ENCODE measurements around the gene NOLC1. TPM values are rescaled to one million over a fixed set of nuclear protein-coding genes. Genes with fewer than 3 reads are reported as not detected.

The NOLC1 gene
- total RNA-seq, 2 donors from 2014 or later = 101 to 147 TPM

DNA sequence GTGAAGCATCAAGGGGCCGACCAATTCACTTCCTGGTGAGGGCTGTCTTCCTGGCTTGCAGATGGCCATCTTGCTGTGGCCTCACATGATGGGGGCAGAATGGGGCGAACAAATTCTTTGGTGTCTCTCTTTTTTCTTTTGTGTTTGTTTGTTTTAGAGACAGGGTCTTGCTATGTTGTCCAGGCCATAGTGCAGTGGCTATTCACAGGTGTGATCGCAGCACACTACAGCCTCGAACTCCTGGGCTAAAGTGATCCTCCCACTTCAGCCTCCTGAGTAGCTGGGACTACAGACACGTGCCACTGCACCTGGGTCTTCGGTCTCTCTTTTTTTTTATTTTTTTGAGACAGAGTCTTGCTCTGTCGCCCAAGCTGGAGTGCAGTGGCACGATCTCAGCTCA, 20.1 kb downstream of the NOLC1 start:
- H3K36me3 Mint-ChIP-seq = no peaks in the 10 kb centered on the region
- H3K9me3 Mint-ChIP-seq = no peaks in the 10 kb centered on the region
- DNase-seq (ENCODE audit: low spot score in 2 of 2) = no peak

GRCh38 chr10:102175415-102175814, 23.2 kb downstream of the NOLC1 start:
- DNase-seq (ENCODE audit: low spot score in 2 of 2) (no peak), ATAC-seq (no peak)
- no peak overlapping the region for H3K27ac Mint-ChIP-seq
- H3K9me3 Mint-ChIP-seq = no peaks in the 10 kb centered on the region
- H3K36me3 Mint-ChIP-seq = no peaks in the 10 kb centered on the region

More for the DNA sequence above, 20.1 kb downstream of the NOLC1 start:
- no peak for ATAC-seq
- no peak overlapping the region for H3K27ac Mint-ChIP-seq

GRCh38 chr10:102184606-102185005, 32.4 kb downstream of the NOLC1 start:
- Mint-ChIP-seq H3K9me3 (peaks cover 0 to 17% of the 10 kb centered on the region in 2 donors), H3K36me3 (peaks cover 0 to 12% of the 10 kb centered on the region in 2 donors), H3K27ac (no peak overlapping the region)
- ATAC-seq (no peak), DNase-seq (ENCODE audit: low spot score in 2 of 2) (no peak)

DNA sequence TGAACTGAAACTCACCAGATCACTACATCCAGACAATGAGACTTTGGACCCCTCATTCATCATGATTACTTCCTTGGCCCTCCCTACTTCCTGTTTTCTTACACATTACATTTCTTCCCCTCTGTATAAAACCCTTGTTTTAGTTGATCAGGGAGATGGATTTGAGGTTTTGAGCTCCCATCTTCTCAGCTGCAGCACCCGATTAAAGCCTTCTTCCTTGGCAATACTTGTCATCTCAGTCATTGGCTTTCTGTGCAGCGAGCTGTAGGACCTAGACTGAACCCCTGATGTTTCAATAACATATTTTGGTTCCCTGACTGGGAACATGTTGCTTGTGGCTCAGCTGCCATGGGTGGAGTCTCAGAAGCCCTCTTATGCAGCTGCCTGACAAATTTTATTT, 33.1 kb downstream of the NOLC1 start:
- peaks cover 0 to 17% of the 10 kb centered on the region in 2 donors for H3K9me3 Mint-ChIP-seq

GRCh38 chr10:102185811-102186527, 33.8 kb downstream of the NOLC1 start:
- DNase-seq (ENCODE audit: low spot score in 2 of 2) = no peak
- no peak overlapping the region for H3K27ac Mint-ChIP-seq
- peaks cover 0 to 12% of the 10 kb centered on the region in 2 donors for H3K36me3 Mint-ChIP-seq
- H3K9me3 Mint-ChIP-seq = peaks cover 0 to 17% of the 10 kb centered on the region in 2 donors
- ATAC-seq = no peak

More for the DNA sequence above, 33.1 kb downstream of the NOLC1 start:
- ATAC-seq (no peak), DNase-seq (ENCODE audit: low spot score in 2 of 2) (no peak)
- H3K27ac Mint-ChIP-seq = no peak overlapping the region
- peaks cover 0 to 12% of the 10 kb centered on the region in 2 donors for H3K36me3 Mint-ChIP-seq

DNA sequence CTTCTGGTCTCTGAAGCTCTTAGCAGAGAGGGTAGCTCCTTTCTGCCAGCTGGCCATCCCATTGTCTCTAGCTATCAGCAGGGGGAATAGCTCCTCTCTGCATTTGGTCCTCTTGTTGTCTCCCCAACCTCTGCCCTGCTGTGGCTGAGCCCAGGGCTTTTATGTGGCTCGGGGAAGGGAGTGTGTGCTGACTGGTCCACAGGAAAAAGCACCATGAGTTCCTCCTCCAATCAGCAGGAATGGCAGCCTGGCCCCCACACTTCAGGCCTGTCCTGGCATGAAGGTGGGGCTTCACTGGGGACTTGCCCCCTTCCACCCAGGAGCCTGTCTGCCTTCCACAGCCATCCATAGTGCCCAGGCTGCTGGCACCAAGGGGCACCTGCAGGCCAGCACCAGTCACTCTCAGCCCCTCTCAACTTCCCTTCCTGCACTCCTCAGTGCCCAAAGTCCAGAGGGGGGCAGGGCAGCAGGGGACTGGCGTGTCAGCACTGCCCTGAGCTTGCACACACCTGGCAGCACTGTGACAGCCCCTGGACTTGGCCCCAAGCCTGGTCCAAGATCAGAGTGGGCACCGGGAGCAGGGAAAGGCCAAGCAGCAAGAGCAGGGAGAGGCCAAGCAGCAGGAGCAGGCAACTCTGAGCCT, 36.2 kb downstream of the NOLC1 start:
- ATAC-seq = no peak
- no peak for DNase-seq (ENCODE audit: low spot score in 2 of 2)
- H3K9me3 Mint-ChIP-seq = peaks cover 10 to 34% of the 10 kb centered on the region in 2 donors

DNA sequence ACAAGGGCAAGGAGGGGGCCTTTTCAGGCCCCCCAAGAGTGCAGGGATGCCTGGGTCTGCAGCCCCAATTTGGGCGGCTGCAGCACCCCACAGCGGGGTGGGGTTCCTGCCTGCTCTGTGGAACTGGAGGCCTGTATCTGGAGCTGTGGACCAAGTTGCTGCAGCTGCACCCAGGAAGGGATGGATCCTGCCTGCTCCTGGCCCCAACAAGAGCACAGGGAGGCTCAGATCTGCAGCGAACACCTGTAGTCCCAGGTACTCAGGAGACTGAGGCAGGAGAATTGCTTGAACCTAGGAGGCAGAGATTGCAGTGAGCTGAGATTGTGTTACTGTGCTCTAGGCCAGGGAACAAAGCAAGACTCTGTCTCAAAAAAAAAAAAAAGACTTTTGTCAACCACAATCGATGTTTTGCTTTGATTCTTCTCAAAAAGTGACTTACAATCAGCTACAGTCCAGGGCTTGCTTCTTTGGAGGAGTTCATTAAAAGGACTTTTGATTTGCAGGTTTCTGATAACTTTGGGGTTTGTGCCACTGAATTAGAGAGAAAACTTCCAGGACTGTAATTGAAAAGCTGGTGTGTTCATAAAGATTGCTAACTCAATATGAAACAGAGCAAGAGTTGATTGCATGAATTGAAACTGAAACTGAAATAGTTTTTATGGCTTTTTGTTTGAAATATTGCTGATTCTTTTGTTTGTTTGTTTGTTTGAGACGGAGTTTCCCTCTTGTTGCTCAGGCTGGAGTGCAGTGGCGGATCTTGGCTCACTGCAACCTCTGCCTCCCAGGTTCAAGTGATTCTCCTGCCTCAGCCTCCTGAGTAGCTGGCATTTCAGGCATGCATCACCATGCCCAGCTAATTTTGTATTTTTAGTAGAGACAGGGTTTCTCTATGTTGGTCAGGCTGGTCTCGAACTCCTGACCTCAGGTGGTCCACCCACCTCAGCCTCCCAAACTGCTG, 37.0 kb downstream of the NOLC1 start:
- DNase-seq (ENCODE audit: low spot score in 2 of 2) = peak in 1 of 2 donors; percentile 7
- peaks cover 0 to 29% of the 10 kb centered on the region in 2 donors for H3K36me3 Mint-ChIP-seq
- peak; percentile 51 to 91 for ATAC-seq
- H3K27ac Mint-ChIP-seq = peak overlapping the region in 1 of 2 donors; percentile 4
- peaks cover 10 to 33% of the 10 kb centered on the region in 2 donors for H3K9me3 Mint-ChIP-seq

More for the DNA sequence above, 36.2 kb downstream of the NOLC1 start:
- H3K36me3 Mint-ChIP-seq = peaks cover 0 to 30% of the 10 kb centered on the region in 2 donors
- no peak overlapping the region for H3K27ac Mint-ChIP-seq

DNA sequence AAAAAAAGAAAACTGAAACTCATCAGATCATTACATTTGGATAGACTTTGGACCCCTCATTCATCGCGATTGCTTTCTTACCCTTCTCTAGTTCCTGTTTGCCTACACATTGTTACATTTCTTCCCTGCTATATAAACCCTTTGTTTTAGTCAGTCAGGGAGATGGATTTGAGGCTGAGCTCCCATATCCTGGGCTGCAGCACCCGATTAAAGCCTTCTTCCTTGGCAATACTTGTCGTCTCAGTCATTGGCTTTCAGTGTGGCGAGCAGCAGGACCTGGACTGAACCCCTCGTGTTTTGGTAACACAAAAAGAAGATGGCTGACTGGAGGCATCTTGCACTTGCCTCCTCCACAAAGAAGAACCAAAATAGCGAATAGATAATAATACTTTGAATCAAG, 39.8 kb downstream of the NOLC1 start:
- Mint-ChIP-seq H3K36me3 (peaks cover 0 to 18% of the 10 kb centered on the region in 2 donors), H3K9me3 (peaks cover 10 to 17% of the 10 kb centered on the region in 2 donors), H3K27ac (no peak overlapping the region)
- no peak for ATAC-seq
- DNase-seq (ENCODE audit: low spot score in 2 of 2) = no peak

- no peak overlapping the region for H3K27ac Mint-ChIP-seq
- no peak for ATAC-seq
- peaks cover 10 to 17% of the 10 kb centered on the region in 2 donors for H3K9me3 Mint-ChIP-seq
- DNase-seq (ENCODE audit: low spot score in 2 of 2) = no peak
- H3K36me3 Mint-ChIP-seq = peaks cover 0 to 18% of the 10 kb centered on the region in 2 donors
These were observed 43.2 kb downstream of the NOLC1 start for GRCh38 chr10:102195296-102195870.

DNA sequence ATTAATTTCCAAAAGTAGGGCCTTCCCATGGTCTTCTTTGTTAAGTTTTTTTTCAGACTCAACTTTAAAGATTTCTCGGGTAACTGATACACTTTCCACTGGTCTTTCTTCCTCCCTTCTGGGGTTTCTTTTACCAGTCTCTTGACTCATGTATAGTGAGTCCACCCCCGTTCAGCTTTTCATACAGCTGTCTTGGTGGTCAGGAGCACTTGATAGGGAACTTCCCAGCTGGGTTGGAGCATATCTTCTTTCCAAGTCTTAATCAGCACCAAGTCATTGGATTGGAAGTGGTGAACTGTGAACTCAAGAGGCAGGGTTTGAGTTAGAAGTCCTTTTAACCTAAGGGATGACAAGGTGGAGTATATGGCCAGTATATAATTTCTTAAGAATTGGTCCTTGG, 44.7 kb downstream of the NOLC1 start:
- Mint-ChIP-seq H3K27ac (peak overlapping the region in 1 of 2 donors; percentile 56), H3K36me3 (peaks cover 0 to 9% of the 10 kb centered on the region in 2 donors), H3K9me3 (peaks cover 3 to 11% of the 10 kb centered on the region in 2 donors)
- peak in 1 of 2 donors; percentile 7 for DNase-seq (ENCODE audit: low spot score in 2 of 2)
- ATAC-seq = peak; percentile 94 to 98

GRCh38 chr10:102198027-102198426, 45.8 kb downstream of the NOLC1 start:
- H3K36me3 Mint-ChIP-seq = peaks cover 0 to under 1% of the 10 kb centered on the region in 2 donors
- peaks cover 0 to 6% of the 10 kb centered on the region in 2 donors for H3K9me3 Mint-ChIP-seq
- no peak overlapping the region for H3K27ac Mint-ChIP-seq
- ATAC-seq = no peak
- no peak for DNase-seq (ENCODE audit: low spot score in 2 of 2)

DNA sequence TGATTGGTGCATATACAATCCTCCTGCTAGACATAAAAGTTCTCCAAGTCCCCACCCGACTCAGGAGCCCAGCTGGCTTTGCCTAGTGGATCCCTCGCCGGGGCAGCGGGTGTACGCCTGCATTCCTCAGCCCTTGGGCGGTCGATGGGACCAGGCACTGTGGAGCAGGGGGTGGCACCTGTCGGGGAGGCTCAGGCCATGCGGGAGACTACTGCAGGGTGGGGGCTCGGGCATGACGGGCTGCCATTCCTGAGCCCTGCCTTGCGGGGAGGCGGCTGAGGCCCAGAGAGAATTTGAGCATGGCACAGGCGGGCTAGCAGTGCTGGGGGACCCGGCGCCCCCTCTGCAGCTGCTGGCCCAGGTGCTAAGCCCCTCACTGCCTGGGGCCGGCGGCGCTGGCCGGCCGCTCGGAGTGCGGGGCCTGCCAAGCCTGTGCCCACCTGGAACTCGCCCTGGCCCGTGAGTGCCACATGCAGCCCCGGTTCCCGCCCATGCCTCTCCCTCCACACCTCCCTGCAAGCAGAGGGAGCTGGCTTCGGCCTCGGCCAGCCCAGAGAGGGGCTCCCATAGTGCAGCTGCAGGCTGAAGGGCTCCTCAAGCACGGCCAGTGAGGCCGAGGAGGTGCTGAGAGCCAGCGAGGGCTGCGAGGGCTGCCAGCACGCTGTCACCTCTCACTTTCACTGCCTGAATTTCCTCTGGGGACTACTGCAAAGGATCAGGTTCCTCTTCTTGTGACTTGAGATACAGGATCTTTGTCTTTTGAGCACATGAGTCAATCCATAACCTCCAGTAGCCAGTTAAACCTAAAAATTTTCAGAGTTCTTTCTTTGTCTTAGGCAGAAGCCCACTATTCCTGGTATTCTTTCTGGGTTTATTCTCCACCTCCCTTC, 48.8 kb downstream of the NOLC1 start:
- no peak for DNase-seq (ENCODE audit: low spot score in 2 of 2)
- peaks cover 12 to 18% of the 10 kb centered on the region in 2 donors for H3K36me3 Mint-ChIP-seq
- no peak overlapping the region for H3K27ac Mint-ChIP-seq
- ATAC-seq = no peak
- peaks cover 0 to 16% of the 10 kb centered on the region in 2 donors for H3K9me3 Mint-ChIP-seq

GRCh38 chr10:102202386-102202785, 50.2 kb downstream of the NOLC1 start:
- no peak for ATAC-seq
- peak overlapping the region in 1 of 2 donors; percentile 33 for H3K27ac Mint-ChIP-seq
- peaks cover 0 to 16% of the 10 kb centered on the region in 2 donors for H3K9me3 Mint-ChIP-seq
- DNase-seq (ENCODE audit: low spot score in 2 of 2) = no peak
- peaks cover 12 to 18% of the 10 kb centered on the region in 2 donors for H3K36me3 Mint-ChIP-seq

DNA sequence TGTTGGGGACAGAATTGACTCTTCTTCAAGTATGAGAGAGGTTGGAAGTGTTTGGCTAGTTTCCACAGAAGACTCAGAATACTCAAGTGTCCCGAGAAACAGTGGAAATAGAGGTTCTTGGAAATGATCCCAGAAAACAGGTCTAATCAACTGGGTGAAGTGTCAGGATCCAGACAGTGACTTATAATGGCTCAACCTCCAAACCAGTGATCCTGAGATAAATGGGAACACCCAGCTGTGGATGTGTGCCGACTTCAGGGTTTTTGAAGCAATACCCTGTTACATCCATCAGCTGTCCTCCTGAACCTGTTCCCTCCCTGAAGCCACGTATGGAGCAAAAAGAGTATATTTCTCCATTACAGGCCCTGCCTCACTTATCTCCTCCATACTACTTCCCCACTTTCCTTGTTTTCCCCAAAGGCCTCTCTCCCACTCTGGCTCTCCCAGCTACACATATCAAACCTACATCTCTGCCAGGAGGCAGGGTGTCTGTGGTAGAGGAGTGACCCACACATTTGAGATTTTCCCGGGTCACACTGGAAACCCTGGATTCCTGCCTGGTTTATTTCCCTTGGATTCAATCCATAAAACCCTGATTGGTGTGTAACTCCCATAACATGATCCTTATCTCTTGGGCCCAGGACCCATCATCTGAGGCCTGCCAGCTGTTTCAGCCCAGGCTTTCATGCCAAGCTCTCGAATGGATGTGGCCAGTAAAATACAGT, 56.3 kb downstream of the NOLC1 start:
- no peak for ATAC-seq
- H3K9me3 Mint-ChIP-seq = peaks cover 0 to 6% of the 10 kb centered on the region in 2 donors
- no peak for DNase-seq (ENCODE audit: low spot score in 2 of 2)

More for the DNA sequence above, 56.3 kb downstream of the NOLC1 start:
- Mint-ChIP-seq H3K27ac (no peak overlapping the region), H3K36me3 (peaks cover 11 to 12% of the 10 kb centered on the region in 2 donors)
